Stimulated activated CD8-positive, alpha-beta memory T cell treated with anti-CD3 and anti-CD28 coated beads, Interleukin-12 subunit alpha, Interleukin-12 subunit beta, amount 100 ng/mL, for 24 hours (primary cell): ENCODE results near the gene LAD1.

Experiments
- DNase-seq: peaks from one replicate; pipeline ENCODE4 v3.0.0-alpha.2; 2020; ENCODE audit errors: extremely low read depth

LAD1 gene

GRCh38 chr1:201419256-201419655, 20.1 kb upstream of the LAD1 start:
- DNase-seq: no peak

- DNase-seq: no peak
Measured at GRCh38 chr1:201418461-201418860, 19.3 kb upstream of the LAD1 start.

GRCh38 chr1:201414051-201414738, 15.1 kb upstream of the LAD1 start:
- DNase-seq: no peak

- no peak for DNase-seq
Measured at GRCh38 chr1:201411292-201411691, 12.2 kb upstream of the LAD1 start.

GRCh38 chr1:201409440-201409839, 10.3 kb upstream of the LAD1 start:
- no peak for DNase-seq

GRCh38 chr1:201408834-201409200, 9.7 kb upstream of the LAD1 start:
- no peak for DNase-seq

- DNase-seq: peak; percentile 24
Measured at GRCh38 chr1:201408176-201408833, 9.2 kb upstream of the LAD1 start.

GRCh38 chr1:201406831-201407406, 7.8 kb upstream of the LAD1 start:
- no peak for DNase-seq

- DNase-seq: no peak
Measured at GRCh38 chr1:201405484-201405831, 6.3 kb upstream of the LAD1 start.

GRCh38 chr1:201404722-201405483, 5.8 kb upstream of the LAD1 start:
- DNase-seq: no peak

GRCh38 chr1:201404055-201404454, 4.9 kb upstream of the LAD1 start:
- no peak for DNase-seq

GRCh38 chr1:201403359-201403758, 4.2 kb upstream of the LAD1 start:
- no peak for DNase-seq

- DNase-seq: no peak
Measured at GRCh38 chr1:201401700-201402099, 2.6 kb upstream of the LAD1 start.

- no peak for DNase-seq
Measured at GRCh38 chr1:201400852-201401230, 1.7 kb upstream of the LAD1 start.

- DNase-seq: no peak
Measured at GRCh38 chr1:201400212-201400851, 1.2 kb upstream of the LAD1 start.

GRCh38 chr1:201399352-201400126, 415 bp upstream of the LAD1 start:
- no peak for DNase-seq

GRCh38 chr1:201397675-201398074, 1.4 kb downstream of the LAD1 start:
- no peak for DNase-seq

- DNase-seq: no peak
Measured at GRCh38 chr1:201396861-201397464, 2.2 kb downstream of the LAD1 start.

GRCh38 chr1:201395936-201396335, 3.2 kb downstream of the LAD1 start:
- no peak for DNase-seq

GRCh38 chr1:201394591-201394990, 4.5 kb downstream of the LAD1 start:
- DNase-seq: no peak

- no peak for DNase-seq
Measured at GRCh38 chr1:201393076-201393475, 6.0 kb downstream of the LAD1 start.
